HFF-Myc (cell line): ENCODE results near the gene ACE.

Experiments
- DNase-seq: peaks from one replicate; pipeline ENCODE4 v3.0.0-alpha.2; 2011; ENCODE audit warnings: low read depth; ENCODE audit errors: extremely low read depth
- H3K4me3 ChIP-seq: replicated peaks from 2 replicates; pipeline ENCODE4 v1.5.1; 2011; ENCODE audit warnings: low read depth, mild to moderate bottlenecking, control low read depth, low read length
- CTCF ChIP-seq: IDR thresholded peaks from 2 replicates; pipeline ENCODE4 v1.5.1; 2012; ENCODE audit warnings: mild to moderate bottlenecking, low read depth, low read length, control low read depth; ENCODE audit errors: missing control alignments

ACE gene

GRCh38 chr17:63439687-63440086 is 37.2 kb upstream of the ACE start:
- H3K4me3 ChIP-seq = no peak overlapping the region
- DNase-seq = no peak

GRCh38 chr17:63440127-63440769 is 36.6 kb upstream of the ACE start:
- DNase-seq = no peak
- H3K4me3 ChIP-seq = no peak overlapping the region
- TF ChIP-seq CTCF = no peak

More at GRCh38 chr17:63439687-63440086, 37.2 kb upstream of the ACE start:
- TF ChIP-seq CTCF = no peak

- TF ChIP-seq CTCF = no peak
- no peak for DNase-seq
- no peak overlapping the region for H3K4me3 ChIP-seq
Observed at GRCh38 chr17:63440770-63441335, 36.0 kb upstream of the ACE start.

GRCh38 chr17:63441654-63442053 is 35.2 kb upstream of the ACE start:
- DNase-seq = no peak
- no peak for TF ChIP-seq CTCF
- no peak overlapping the region for H3K4me3 ChIP-seq

GRCh38 chr17:63442074-63442473 is 34.8 kb upstream of the ACE start:
- TF ChIP-seq CTCF = no peak
- no peak overlapping the region for H3K4me3 ChIP-seq
- no peak for DNase-seq

- no peak overlapping the region for H3K4me3 ChIP-seq
Observed at GRCh38 chr17:63442549-63443035, 34.3 kb upstream of the ACE start.

More at GRCh38 chr17:63442549-63443035, 34.3 kb upstream of the ACE start:
- no peak for DNase-seq
- TF ChIP-seq CTCF = peak; percentile 19
